Thoracic aorta (tissue), 2 donors: ENCODE measurements around the gene AFG3L2. TPM values are rescaled to one million over a fixed set of nuclear protein-coding genes. Genes with fewer than 3 reads are reported as not detected.
"Not testable (repeated sequence)": the region's sequence is repeated elsewhere in the genome, so short reads cannot be mapped to it uniquely, and the experiment has no call there.

ENCODE experiments used
- ATAC-seq: fragments of 150-250 bp; one replicate; pipeline ENCODE4 v1.8.0; 2017; ENCODE audit warnings: low read depth; ENCODE audit not compliant: insufficient number of reproducible peaks, low FRiP score
- DNase-seq: peaks from one replicate; pipeline ENCODE4 v3.0.0-alpha.2; 2020; ENCODE audit warnings: low spot score
- H3K27ac ChIP-seq, 2 donors: fragments of 200-600 bp; sonication (generic); 1 replicate in 1 of 2; 2 replicates in 1 of 2; pipeline ENCODE4 v1.5.1; 2016; ENCODE audit warnings: mild to moderate bottlenecking in 2 of 2, moderate library complexity in 2 of 2
- H3K27me3 ChIP-seq: fragments of 200-600 bp; sonication (generic); replicated peaks from 2 replicates; pipeline ENCODE4 v1.6.0; 2016; ENCODE audit warnings: mild to moderate bottlenecking; ENCODE audit not compliant: insufficient read depth
- H3K36me3 ChIP-seq: fragments of 200-600 bp; sonication (generic); one replicate; pipeline ENCODE4 v1.5.1; 2016
- H3K4me1 ChIP-seq, 2 donors: fragments of 200-600 bp; sonication (generic); 1 replicate in 1 of 2; 2 replicates in 1 of 2; pipeline versions ENCODE4 v1.5.1 to v1.6.0; 2016; ENCODE audit warnings: low read depth in 2 of 2, mild to moderate bottlenecking in 1 of 2; ENCODE audit not compliant: control insufficient read depth in 1 of 2
- H3K4me3 ChIP-seq: fragments of 200-600 bp; sonication (generic); 2 replicates; pipeline ENCODE4 v1.5.1; 2016; ENCODE audit warnings: mild to moderate bottlenecking
- H3K9me3 ChIP-seq: fragments of 200-600 bp; sonication (generic); 2 replicates; pipeline ENCODE4 v1.5.1; 2016
- total RNA-seq, 2 donors: library from RNA; depleted of rRNA; stranded (reverse); fragments of >200 nt; gene quantifications; one replicate each; pipeline versions ENCODE4 v1.1.0 to v1.2.3, GENCODE V29; 2016
- TF ChIP-seq, protein P1 (sequence below): fragments of 200-600 bp; sonication (generic); IDR thresholded peaks from one replicate; pipeline ENCODE4 v1.5.1; 2019; ENCODE audit warnings: antibody characterized with exemption

Gene AFG3L2
- total RNA-seq, 2 donors from 2014 or later, result 24.2 to 58.1 TPM

DNA sequence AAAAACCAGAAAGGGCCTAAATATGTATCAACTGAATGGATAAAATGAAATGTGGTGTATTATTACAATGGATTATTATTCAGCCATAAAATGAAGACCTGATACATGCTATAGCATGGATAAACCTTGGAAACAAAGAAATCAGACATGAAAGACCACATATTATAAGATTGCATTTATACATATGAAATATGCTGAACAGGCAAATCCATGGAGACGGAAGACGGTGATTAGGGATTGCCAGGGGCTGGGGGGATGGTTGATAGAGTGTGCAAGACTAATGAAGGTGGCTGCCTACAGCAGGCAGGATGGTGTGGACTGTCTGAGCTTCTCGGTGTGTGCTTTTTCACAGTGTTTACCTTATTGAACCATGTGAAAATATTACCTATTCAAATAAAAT lies 11.4 kb upstream of the AFG3L2 start:
- Histone ChIP-seq H3K4me3 (no peak overlapping the region), H3K9me3 (no peaks in the 10 kb centered on the region), H3K27me3 (no peaks in the 10 kb centered on the region), H3K36me3 (no peaks in the 10 kb centered on the region), H3K4me1 (no peaks in the 10 kb centered on the region), H3K27ac (no peak overlapping the region)
- DNase-seq (no peak), ATAC-seq (no peak)
- TF ChIP-seq, protein P1, sequence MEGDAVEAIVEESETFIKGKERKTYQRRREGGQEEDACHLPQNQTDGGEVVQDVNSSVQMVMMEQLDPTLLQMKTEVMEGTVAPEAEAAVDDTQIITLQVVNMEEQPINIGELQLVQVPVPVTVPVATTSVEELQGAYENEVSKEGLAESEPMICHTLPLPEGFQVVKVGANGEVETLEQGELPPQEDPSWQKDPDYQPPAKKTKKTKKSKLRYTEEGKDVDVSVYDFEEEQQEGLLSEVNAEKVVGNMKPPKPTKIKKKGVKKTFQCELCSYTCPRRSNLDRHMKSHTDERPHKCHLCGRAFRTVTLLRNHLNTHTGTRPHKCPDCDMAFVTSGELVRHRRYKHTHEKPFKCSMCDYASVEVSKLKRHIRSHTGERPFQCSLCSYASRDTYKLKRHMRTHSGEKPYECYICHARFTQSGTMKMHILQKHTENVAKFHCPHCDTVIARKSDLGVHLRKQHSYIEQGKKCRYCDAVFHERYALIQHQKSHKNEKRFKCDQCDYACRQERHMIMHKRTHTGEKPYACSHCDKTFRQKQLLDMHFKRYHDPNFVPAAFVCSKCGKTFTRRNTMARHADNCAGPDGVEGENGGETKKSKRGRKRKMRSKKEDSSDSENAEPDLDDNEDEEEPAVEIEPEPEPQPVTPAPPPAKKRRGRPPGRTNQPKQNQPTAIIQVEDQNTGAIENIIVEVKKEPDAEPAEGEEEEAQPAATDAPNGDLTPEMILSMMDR, result no peak

GRCh38 chr18:12384261-12384660 lies 7.2 kb upstream of the AFG3L2 start:
- Histone ChIP-seq H3K4me1 (no peaks in the 10 kb centered on the region), H3K9me3 (no peaks in the 10 kb centered on the region), H3K27ac (no peak overlapping the region), H3K27me3 (no peaks in the 10 kb centered on the region), H3K36me3 (no peaks in the 10 kb centered on the region), H3K4me3 (no peak overlapping the region)
- DNase-seq (no peak), ATAC-seq (no peak)
- TF ChIP-seq, protein P1, result no peak

- DNase-seq, H3K9me3 ChIP-seq, H3K27ac ChIP-seq, H3K27me3 ChIP-seq, H3K4me1 ChIP-seq, H3K4me3 ChIP-seq, ATAC-seq, H3K36me3 ChIP-seq: not testable (repeated sequence)
Measured at GRCh38 chr18:12383759-12384158, 6.7 kb upstream of the AFG3L2 start.

GRCh38 chr18:12382221-12382814 lies 5.3 kb upstream of the AFG3L2 start:
- not testable (repeated sequence) for H3K36me3 ChIP-seq, DNase-seq, H3K27ac ChIP-seq, ATAC-seq, H3K27me3 ChIP-seq, H3K4me1 ChIP-seq, H3K9me3 ChIP-seq, H3K4me3 ChIP-seq

DNA sequence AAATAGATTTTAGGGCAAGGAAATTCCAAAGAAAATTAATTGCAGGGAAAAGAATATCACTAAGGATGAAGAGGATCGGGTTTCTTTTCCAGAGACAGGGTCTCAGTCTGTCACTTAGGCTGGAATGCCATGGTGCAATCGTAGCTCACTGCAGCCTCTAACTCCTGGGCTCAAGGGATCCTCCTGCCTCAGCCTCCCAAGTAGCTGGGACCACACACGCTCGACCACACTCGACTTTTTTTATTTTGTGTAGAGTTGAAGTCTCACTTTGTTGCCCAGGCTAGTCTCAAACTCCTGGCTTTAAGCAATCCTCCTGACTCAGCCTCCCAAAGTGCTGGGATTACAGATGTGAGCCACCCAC lies 1.2 kb upstream of the AFG3L2 start:
- not testable (repeated sequence) for H3K27me3 ChIP-seq, H3K9me3 ChIP-seq, H3K36me3 ChIP-seq, H3K27ac ChIP-seq, DNase-seq, ATAC-seq
- Histone ChIP-seq H3K4me1 (peaks cover 8 to 25% of the 10 kb centered on the region in 2 donors), H3K4me3 (peak overlapping the region; percentile 83)

GRCh38 chr18:12377556-12378197 lies 650 bp upstream of the AFG3L2 start:
- peaks cover 8 to 25% of the 10 kb centered on the region in 2 donors for H3K4me1 ChIP-seq
- peak overlapping the region; percentile 83 for H3K4me3 ChIP-seq
- TF ChIP-seq, protein P1, result peak; percentile 56
- DNase-seq (no peak), ATAC-seq (no peak)
- peak overlapping the region; percentile 65 to 99 for H3K27ac ChIP-seq
- no peaks in the 10 kb centered on the region for H3K36me3 ChIP-seq
- H3K27me3 ChIP-seq, result no peaks in the 10 kb centered on the region
- no peaks in the 10 kb centered on the region for H3K9me3 ChIP-seq
